ENCODE results near the gene CEP57L1.

CEP57L1 gene

DNA sequence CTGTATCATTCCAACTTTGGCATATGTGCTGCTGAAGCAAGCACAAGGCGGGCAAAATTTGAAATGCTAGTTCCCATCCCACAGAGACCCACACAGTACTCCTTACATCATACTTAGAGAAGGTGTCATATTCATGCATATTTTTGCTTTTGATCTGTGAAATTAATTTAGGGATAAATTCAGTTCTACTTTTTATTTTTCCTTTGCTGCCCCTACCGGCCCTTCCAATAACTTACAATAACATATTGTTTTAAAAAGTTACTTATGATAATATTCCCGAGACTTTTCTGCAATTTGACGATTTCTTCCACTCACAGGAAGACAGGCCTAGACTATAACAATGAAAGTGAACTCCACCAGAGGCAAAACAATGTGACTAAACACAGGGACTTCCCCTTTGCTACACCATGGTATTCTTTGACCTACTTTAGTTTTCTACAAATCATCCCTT, 35.7 kb upstream of the CEP57L1 start:
- TF ChIP-seq CTCF (conservative IDR thresholded peaks at IDR 0.05; ENCODE audit: low read depth, low read length) = peak; percentile 42
- no peak overlapping the region for H3K4me3 ChIP-seq (ENCODE audit: low read depth, low read length)
- peak; percentile 75 for DNase-seq (ENCODE audit: low read depth)

DNA sequence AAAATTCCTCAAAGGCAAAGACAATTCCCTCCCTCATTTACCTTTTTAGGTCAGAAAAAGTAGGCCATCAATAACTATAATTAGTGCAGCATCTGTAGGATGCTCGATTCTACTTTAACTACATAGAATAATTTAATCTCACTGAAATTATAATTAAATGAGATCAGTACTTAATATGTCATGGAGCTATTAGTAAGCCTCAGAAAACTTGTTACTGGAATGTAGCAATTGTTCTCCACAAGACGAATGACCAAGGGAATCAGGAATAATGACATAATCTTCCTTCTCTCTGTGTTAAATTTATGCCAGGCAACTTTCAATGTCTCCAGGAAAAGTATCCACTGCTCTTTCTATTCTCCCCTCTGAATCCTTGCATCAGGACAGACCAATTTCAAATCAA, 34.7 kb upstream of the CEP57L1 start:
- H3K4me3 ChIP-seq (ENCODE audit: low read depth, low read length) = no peak overlapping the region
- no peak for DNase-seq (ENCODE audit: low read depth)
- no peak for TF ChIP-seq CTCF (conservative IDR thresholded peaks at IDR 0.05; ENCODE audit: low read depth, low read length)

- no peak overlapping the region for H3K4me3 ChIP-seq (ENCODE audit: low read depth, low read length)
- no peak for DNase-seq (ENCODE audit: low read depth)
- TF ChIP-seq CTCF (conservative IDR thresholded peaks at IDR 0.05; ENCODE audit: low read depth, low read length) = no peak
These were observed 33.1 kb upstream of the CEP57L1 start for GRCh38 chr6:109062216-109062615.

DNA sequence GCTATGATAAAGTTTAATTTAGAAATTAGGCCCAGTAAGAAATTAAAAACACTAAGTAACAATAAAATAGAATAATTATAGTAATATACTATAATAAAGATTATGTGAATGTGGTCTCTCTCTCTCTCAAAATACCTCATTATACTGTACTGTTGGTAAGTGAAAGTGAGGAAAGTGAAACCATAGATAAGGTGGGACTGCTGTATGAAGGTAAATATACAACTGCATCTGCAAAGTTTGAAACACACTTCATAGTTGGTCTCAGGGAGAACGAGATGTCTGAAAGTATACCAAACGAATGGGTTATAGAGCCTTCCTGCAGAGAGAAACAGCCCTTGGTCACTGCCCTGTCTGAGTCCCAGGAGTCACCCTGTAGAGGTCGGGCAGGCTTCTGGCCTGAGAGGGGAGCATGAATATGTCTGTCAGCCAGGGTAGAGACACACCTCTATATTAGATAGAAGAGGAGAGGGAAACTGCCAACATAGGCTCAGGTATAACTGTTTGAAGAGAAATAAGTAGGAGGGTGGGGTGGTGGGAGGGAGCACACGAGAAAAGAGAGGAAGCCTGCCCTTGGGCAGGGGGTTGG, 32.4 kb upstream of the CEP57L1 start:
- DNase-seq (ENCODE audit: low read depth) = no peak

GRCh38 chr6:109069746-109070145, 25.6 kb upstream of the CEP57L1 start:
- DNase-seq (ENCODE audit: low read depth) = no peak
- H3K4me3 ChIP-seq (ENCODE audit: low read depth, low read length) = no peak overlapping the region
- TF ChIP-seq CTCF (conservative IDR thresholded peaks at IDR 0.05; ENCODE audit: low read depth, low read length) = no peak

More for the DNA sequence above, 32.4 kb upstream of the CEP57L1 start:
- TF ChIP-seq CTCF (conservative IDR thresholded peaks at IDR 0.05; ENCODE audit: low read depth, low read length) = no peak
- H3K4me3 ChIP-seq (ENCODE audit: low read depth, low read length) = no peak overlapping the region

- DNase-seq (ENCODE audit: low read depth) = peak; percentile 54
- H3K4me3 ChIP-seq (ENCODE audit: low read depth, low read length) = peak overlapping the region; percentile 9
- no peak for TF ChIP-seq CTCF (conservative IDR thresholded peaks at IDR 0.05; ENCODE audit: low read depth, low read length)
These were observed 24.0 kb upstream of the CEP57L1 start for GRCh38 chr6:109071125-109071917.

All from choroid plexus epithelial cell (primary cell).